GM19395 (cell line): ENCODE measurements around the gene IL1RAP.

Experiments
- ATAC-seq: cut with Tn5 transposase; IDR thresholded peaks from one replicate; pipeline ENCODE4 v1.9.1; 2021; ENCODE audit warnings: mild to moderate bottlenecking, moderate library complexity; ENCODE audit not compliant: unreplicated experiment

The IL1RAP gene

GRCh38 chr3:190541008-190541407 lies 27.1 kb downstream of the IL1RAP start:
- no peak for ATAC-seq

DNA sequence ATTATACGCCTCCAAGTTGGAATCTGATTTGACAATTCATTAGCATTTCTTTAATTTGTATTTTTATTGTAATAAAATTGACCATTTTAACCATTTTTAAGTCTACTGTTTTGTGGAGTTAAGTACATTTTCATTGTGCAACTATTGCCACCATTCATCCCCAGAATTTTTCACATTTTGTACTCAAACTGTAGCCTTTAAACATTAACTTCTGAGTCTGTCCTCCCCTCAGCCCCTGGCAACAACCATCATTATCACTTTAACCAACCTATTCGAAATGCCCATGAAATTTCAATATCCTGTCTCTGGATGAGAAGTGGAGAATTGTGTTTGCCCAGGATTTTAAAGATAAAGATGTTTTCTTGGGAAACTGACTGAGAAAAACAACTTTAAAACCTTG lies 27.7 kb downstream of the IL1RAP start:
- ATAC-seq: no peak

- no peak for ATAC-seq
Measured at GRCh38 chr3:190542846-190543245, 29.0 kb downstream of the IL1RAP start.

GRCh38 chr3:190543671-190544070 lies 29.8 kb downstream of the IL1RAP start:
- ATAC-seq: no peak

DNA sequence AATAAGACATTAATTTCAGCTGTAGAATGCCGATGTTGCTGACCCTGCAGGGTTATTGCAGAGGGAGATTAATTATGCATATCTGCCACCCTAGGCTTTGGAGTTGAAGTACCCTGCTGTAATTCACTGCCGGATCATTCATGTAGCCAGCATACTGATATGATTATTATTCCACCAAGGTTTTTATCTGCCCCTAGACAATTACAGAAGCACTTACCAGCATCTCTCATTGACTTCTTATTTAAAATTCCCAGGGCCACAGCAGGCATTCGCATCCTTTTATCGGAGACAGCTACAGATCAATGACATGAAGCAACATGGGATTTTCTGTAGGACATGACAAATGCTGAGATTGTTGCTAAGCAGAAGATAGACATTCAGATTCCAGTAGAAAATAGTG lies 31.3 kb downstream of the IL1RAP start:
- no peak for ATAC-seq

GRCh38 chr3:190546881-190547510 lies 33.1 kb downstream of the IL1RAP start:
- no peak for ATAC-seq

DNA sequence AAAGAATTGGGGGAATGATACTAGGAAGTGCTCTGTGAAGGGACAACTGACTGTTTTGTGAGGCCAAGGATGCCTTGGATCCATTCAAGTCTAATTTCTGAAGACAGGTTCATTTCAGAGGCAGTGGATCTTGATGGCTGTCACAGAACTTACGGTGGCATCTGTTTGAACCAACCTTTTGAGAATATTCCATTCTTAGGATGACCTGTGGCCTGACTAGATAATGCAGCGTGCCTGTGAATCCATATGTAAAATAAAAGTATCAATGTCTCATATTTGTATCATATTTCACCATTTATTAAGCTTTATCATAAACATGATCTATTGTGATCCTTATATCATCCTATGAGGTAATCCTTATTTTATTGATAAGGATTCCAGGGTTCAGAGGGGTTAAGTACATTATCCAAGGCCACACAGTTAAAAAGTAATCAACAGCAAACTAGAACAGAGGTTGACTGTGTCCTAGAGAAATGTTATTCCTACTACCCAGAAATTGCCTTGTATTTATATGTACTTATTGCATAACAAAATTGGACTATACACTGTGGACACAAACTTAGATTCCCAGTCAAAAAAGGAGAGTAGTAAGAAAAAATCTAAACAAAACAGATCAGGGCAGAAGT lies 34.3 kb downstream of the IL1RAP start:
- no peak for ATAC-seq

GRCh38 chr3:190552021-190552420 lies 38.1 kb downstream of the IL1RAP start:
- ATAC-seq: no peak

DNA sequence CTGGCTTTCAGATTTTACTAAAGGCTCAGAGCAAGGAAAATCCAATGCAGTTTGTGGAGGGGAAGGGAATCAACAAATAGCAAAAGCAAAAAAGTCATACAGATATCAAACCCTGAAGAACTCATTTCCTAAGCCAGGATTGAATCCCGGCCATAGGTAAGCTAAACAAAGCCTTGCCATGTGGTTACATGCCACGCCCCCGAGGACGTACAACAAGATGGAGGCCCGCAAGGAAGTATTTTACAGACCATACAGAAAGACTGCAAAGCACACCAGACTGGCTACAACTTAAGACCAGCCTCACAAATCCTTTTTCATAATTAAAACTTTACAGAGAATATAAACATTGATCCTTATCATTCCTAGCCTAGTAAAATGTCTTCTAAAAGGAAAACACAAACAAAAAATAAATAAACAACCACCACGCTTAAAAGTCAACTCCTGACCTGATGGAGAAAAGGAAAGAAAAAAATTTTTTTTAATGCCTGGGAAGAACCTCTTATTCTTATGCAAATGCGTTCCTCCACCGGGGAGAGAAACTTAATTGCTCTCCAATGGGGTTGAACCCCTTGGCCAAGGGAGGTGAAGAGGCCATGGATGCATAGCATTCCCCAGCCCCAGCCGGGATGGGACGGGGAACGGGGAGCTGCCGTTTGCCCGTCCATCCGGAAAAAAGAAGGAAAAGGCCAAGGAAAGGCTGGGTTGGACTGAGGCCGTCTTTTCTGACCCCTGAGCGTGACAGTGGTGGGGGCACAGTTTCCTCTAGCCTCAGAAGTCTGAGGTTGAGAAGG lies 39.3 kb downstream of the IL1RAP start:
- ATAC-seq: no peak

- ATAC-seq: no peak
Measured at GRCh38 chr3:190554197-190554596, 40.3 kb downstream of the IL1RAP start.

DNA sequence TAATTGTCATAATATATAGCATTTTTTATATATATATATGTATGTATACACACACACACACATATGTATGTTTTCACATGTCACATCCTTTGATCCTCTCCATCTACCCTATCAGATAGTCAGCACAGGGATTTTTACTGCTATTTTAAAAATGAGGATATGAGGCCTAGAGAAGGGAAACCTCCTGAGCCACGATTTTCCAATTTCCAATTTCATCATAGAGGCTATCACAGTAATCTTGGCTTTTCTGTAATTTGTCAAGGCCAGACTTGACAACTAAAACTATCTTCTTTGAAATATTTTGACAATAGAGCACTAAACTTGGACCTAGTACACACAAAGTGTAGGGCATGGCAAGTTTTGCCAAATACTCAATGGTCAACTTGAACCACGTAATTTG lies 42.5 kb downstream of the IL1RAP start:
- ATAC-seq: no peak

DNA sequence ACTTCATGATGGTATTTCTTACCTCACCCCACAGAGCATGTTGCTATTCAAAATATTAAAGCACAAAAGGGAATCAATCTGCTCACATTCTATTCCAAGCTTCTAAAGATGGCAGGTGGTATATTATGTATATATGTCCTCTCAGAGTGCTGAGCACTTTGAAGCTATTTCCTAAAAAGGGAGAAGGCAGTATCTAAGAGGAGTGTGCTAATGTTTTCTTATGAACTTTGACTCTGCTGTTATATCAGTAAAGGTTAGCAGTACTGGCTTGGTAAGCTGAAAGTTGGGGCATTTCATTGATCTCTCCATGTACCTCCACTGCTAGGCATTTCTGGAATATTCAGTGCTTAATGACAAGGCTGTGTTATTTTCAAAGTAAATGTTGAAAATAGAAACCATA lies 43.4 kb downstream of the IL1RAP start:
- no peak for ATAC-seq

- ATAC-seq: no peak
Measured at GRCh38 chr3:190558316-190558715, 44.4 kb downstream of the IL1RAP start.

- ATAC-seq: no peak
Measured at GRCh38 chr3:190558796-190559195, 44.9 kb downstream of the IL1RAP start.

GRCh38 chr3:190560013-190560895 lies 46.4 kb downstream of the IL1RAP start:
- no peak for ATAC-seq

DNA sequence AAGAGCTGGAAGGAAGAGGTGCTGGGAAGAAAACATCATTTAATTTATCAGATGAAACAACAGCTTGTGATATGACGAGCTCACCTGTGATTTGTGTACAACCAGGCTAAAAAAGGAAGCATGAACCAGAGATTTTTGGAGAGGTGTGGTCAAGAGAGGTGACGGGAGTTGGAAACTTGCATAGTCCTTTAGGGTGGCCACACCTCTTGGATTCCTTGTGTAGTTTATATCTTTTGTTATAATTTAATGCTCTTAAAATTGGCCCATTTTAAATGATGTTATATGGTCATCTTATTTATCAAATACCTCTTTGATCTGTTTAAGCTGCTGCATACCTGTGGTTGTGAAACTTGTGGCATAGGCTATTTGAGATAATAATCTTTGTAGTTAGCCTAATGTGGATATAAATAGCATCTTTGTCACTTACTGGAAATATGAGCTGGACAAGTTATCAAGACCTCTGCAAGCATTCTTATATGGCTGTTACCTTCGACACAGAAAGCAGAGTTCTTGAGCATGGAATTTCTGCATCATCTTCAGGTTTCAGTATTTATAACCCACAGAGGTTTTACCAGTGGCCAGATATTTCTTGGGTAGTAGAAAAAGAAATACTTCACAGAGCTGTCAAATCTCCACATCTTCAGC lies 49.1 kb downstream of the IL1RAP start:
- no peak for ATAC-seq

DNA sequence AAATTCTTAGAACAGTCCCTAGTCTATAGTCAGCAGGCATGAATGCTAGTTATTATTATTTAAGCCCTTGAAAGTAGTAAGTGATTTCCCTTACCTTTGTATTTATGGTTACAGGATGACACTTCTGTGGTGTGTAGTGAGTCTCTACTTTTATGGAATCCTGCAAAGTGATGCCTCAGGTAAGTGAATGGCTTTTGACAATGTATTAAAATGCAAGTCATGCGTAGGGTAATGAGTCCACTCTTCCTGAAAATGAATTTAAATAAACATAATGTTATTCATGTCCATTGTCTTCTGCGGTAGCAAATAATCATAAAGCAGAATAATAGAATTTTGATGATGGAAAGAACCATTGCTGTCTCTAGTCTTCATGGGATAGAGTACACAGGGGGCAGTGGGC lies 50.3 kb downstream of the IL1RAP start:
- no peak for ATAC-seq

GRCh38 chr3:190566043-190566933 lies 52.4 kb downstream of the IL1RAP start:
- no peak for ATAC-seq

- ATAC-seq: no peak
Measured at GRCh38 chr3:190568036-190568435, 54.2 kb downstream of the IL1RAP start.

GRCh38 chr3:190574473-190574872 lies 60.6 kb downstream of the IL1RAP start:
- no peak for ATAC-seq
